ENCODE data around the gene TCOF1.

The TCOF1 gene

DNA sequence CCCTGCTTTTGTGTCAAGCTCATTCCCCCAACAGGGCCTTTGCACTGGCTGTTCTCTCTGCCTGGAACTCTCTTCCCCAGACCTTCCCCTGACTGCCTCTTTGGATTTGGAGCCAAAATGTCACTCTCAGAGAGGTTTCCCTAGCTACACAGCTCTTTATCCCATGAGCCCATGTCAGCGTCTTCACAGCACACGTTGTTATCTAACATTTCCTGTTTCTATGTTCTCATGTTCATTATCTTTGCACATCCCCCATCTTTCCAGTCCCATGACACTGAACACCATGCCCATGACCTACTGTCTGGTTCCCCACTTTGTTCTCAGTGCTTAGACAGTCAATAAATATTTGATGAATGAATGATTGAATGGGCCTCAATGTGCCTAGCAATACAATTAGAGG lies 28.5 kb upstream of the TCOF1 start:
- ChIA-PET CTCF (interaction anchor here (1.2 kb wide), 1 partner anchor 112 kb away, joined by 5 read pairs; no protein-coding TSS in a partner anchor), POLR2A (ENCODE audit: low non-redundant PET) (no interaction called here)
- no peak for DNase-seq (ENCODE audit: low spot score)
- TF ChIP-seq, protein P1, sequence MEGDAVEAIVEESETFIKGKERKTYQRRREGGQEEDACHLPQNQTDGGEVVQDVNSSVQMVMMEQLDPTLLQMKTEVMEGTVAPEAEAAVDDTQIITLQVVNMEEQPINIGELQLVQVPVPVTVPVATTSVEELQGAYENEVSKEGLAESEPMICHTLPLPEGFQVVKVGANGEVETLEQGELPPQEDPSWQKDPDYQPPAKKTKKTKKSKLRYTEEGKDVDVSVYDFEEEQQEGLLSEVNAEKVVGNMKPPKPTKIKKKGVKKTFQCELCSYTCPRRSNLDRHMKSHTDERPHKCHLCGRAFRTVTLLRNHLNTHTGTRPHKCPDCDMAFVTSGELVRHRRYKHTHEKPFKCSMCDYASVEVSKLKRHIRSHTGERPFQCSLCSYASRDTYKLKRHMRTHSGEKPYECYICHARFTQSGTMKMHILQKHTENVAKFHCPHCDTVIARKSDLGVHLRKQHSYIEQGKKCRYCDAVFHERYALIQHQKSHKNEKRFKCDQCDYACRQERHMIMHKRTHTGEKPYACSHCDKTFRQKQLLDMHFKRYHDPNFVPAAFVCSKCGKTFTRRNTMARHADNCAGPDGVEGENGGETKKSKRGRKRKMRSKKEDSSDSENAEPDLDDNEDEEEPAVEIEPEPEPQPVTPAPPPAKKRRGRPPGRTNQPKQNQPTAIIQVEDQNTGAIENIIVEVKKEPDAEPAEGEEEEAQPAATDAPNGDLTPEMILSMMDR (conservative IDR thresholded peaks at IDR 0.05; ENCODE audit: low read depth), result no peak
- H3K27ac ChIP-seq, result no peak overlapping the region

- POLR2A ChIA-PET (ENCODE audit: low non-redundant PET), result no interaction called here
- TF ChIP-seq, protein P1 (conservative IDR thresholded peaks at IDR 0.05; ENCODE audit: low read depth), result no peak
- no peak overlapping the region for H3K27ac ChIP-seq
- DNase-seq (ENCODE audit: low spot score), result no peak
- CTCF ChIA-PET, result no interaction called here
Measured at GRCh38 chr5:150329881-150330876, 27.3 kb upstream of the TCOF1 start.

GRCh38 chr5:150333400-150333799 lies 24.1 kb upstream of the TCOF1 start:
- POLR2A ChIA-PET (ENCODE audit: low non-redundant PET), result no interaction called here
- CTCF ChIA-PET, result no interaction called here
- TF ChIP-seq, protein P1 (conservative IDR thresholded peaks at IDR 0.05; ENCODE audit: low read depth), result no peak
- no peak for DNase-seq (ENCODE audit: low spot score)
- H3K27ac ChIP-seq, result no peak overlapping the region

GRCh38 chr5:150335778-150336177 lies 21.7 kb upstream of the TCOF1 start:
- ChIA-PET CTCF (interaction anchor here (0.6 to 1.3 kb wide), 2 partner anchors 15 to 86 kb away, joined by 3 read pairs; no protein-coding TSS in a partner anchor), POLR2A (ENCODE audit: low non-redundant PET) (no interaction called here)
- H3K27ac ChIP-seq, result no peak overlapping the region

DNA sequence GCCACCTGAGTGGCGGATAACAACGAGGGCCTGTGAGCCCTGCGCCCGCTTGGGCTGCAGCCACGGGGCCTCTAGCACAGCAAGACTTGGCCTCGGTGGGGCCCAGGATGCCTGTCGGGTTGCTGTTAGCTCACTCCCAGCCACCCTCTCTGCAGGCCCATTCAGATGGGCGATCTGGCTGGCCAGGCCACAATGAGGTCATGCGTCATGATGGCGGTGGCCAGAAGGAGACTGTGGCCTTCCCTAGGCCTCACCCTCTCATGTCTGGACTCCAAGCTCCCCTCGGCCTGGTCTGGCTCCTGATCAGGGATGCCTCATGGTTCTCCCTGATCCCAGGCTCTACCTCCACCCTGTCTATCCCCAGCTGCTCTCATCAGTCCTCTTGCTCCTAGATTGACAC lies 19.0 kb upstream of the TCOF1 start:
- ChIA-PET CTCF (interaction anchor here (0.5 to 2.9 kb wide), 2 partner anchors 12 to 124 kb away, joined by 7 to 20 read pairs; no protein-coding TSS in a partner anchor), POLR2A (ENCODE audit: low non-redundant PET) (no interaction called here)
- TF ChIP-seq, protein P1 (conservative IDR thresholded peaks at IDR 0.05; ENCODE audit: low read depth), result no peak
- H3K27ac ChIP-seq, result no peak overlapping the region
- DNase-seq (ENCODE audit: low spot score), result no peak

More at GRCh38 chr5:150335778-150336177, 21.7 kb upstream of the TCOF1 start:
- TF ChIP-seq, protein P1 (conservative IDR thresholded peaks at IDR 0.05; ENCODE audit: low read depth), result no peak
- no peak for DNase-seq (ENCODE audit: low spot score)

DNA sequence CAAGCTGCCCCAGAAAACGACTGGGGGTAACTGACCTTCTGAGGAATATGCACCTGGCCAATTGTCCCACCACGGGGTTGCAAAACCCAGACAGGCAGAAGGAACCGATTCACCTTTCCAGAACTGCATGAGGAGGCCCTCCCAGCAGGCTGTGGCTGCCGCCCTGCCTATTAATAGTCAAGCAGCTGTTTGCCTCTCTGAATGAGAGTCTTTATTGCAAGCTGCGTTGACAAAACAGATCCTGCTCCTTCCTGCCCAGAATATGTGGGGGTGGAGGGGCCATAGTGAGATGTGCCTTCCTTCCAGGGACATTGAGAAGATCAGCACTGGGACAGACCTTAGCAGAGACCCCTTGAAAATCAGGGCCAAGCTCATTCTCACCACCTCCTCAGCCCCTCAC lies 18.3 kb upstream of the TCOF1 start:
- ChIA-PET CTCF (interaction anchor here (2.9 kb wide), 1 partner anchor 11 kb away, joined by 20 read pairs; no protein-coding TSS in a partner anchor), POLR2A (ENCODE audit: low non-redundant PET) (no interaction called here)
- no peak overlapping the region for H3K27ac ChIP-seq
- TF ChIP-seq, protein P1 (conservative IDR thresholded peaks at IDR 0.05; ENCODE audit: low read depth), result no peak
- no peak for DNase-seq (ENCODE audit: low spot score)
